K562 (cell line): ENCODE measurements around the gene MARS1. TPM values are rescaled to one million over a fixed set of nuclear protein-coding genes. Genes with fewer than 3 reads are reported as not detected.

Source experiments
- ATF7 ChIP-seq: fragments of 450-650 bp; IDR thresholded peaks from 2 replicates; pipeline ENCODE4 v1.7.1; 2014; ENCODE audit warnings: mild to moderate bottlenecking, moderate library complexity
- BCOR ChIP-seq: fragments of 450-650 bp; IDR thresholded peaks from 2 replicates; pipeline ENCODE4 v1.6.1; 2016
- C11orf30 ChIP-seq: fragments of 450-650 bp; IDR thresholded peaks from 2 replicates; pipeline ENCODE4 v1.6.1; 2016; ENCODE audit warnings: low read depth, mild to moderate bottlenecking
- CREBBP ChIP-seq: IDR thresholded peaks from one replicate; pipeline ENCODE4 v1.6.1; 2012; ENCODE audit warnings: low read depth, mild to moderate bottlenecking, control low read depth, inconsistent platforms, low read length
- ERF ChIP-seq: fragments of 450-650 bp; formaldehyde crosslinking; IDR thresholded peaks from 2 replicates; pipeline ENCODE4 v1.4.0; 2020; ENCODE audit warnings: mild to moderate bottlenecking, mixed read lengths
- FOS ChIP-seq: IDR thresholded peaks from 3 replicates; pipeline ENCODE4 v1.6.1; 2011; ENCODE audit not compliant: insufficient read length; ENCODE audit errors: extremely low read depth
- FOXK1 ChIP-seq: sonication (generic); formaldehyde crosslinking; IDR thresholded peaks from 2 replicates; pipeline ENCODE4 v1.8.0; 2022; ENCODE audit warnings: missing genetic modification reagents, mild to moderate bottlenecking, borderline replicate concordance
- FOXP1 ChIP-seq: sonication (generic); formaldehyde crosslinking; IDR thresholded peaks from 2 replicates; pipeline ENCODE4 v1.8.0; 2022; ENCODE audit warnings: mild to moderate bottlenecking, missing genetic modification reagents
- MCM7 ChIP-seq, 2 experiments: fragments of 450-650 bp; IDR thresholded peaks; 2 replicates each; pipeline ENCODE4 v1.6.1; 2016 to 2018
- PML ChIP-seq: IDR thresholded peaks from 2 replicates; pipeline ENCODE4 v1.6.1; 2012; ENCODE audit warnings: low read length, inconsistent platforms
- SMAD1 ChIP-seq: fragments of 150-350 bp; IDR thresholded peaks from 2 replicates; pipeline ENCODE4 v1.6.1; 2014; ENCODE audit warnings: low read length, low read depth; ENCODE audit not compliant: partially characterized antibody
- SRSF3 ChIP-seq: fragments of 200-400 bp; formaldehyde crosslinking; IDR thresholded peaks from 2 replicates; pipeline ENCODE4 v1.6.1; 2016; ENCODE audit warnings: mild to moderate bottlenecking, low read length, moderate library complexity; ENCODE audit not compliant: insufficient read depth
- TAF7 ChIP-seq: fragments of 450-650 bp; IDR thresholded peaks from 2 replicates; pipeline ENCODE4 v1.6.1; 2016; ENCODE audit warnings: missing genetic modification characterization, missing compliant biosample characterization
- THRAP3 ChIP-seq: fragments of 450-650 bp; IDR thresholded peaks from 2 replicates; pipeline ENCODE4 v1.6.1; 2016; ENCODE audit warnings: mild to moderate bottlenecking, inconsistent platforms, borderline replicate concordance
- YY1 ChIP-seq, 3 experiments: IDR thresholded peaks; 2 replicates each; pipeline ENCODE4 v1.6.1; 2011; ENCODE audit warnings: low read length in 2 of 3, mild to moderate bottlenecking in 2 of 3, moderate library complexity in 2 of 3, borderline replicate concordance in 1 of 3, control low read depth in 1 of 3, low read depth in 1 of 3; ENCODE audit not compliant: insufficient read depth in 3 of 3, insufficient replicate concordance in 2 of 3, control insufficient read depth in 1 of 3, insufficient read length in 1 of 3; ENCODE audit errors: extremely low read depth in 1 of 3
- ZNF124 ChIP-seq: sonication (generic); formaldehyde crosslinking; IDR thresholded peaks from 2 replicates; pipeline ENCODE4 v1.8.1; 2022; ENCODE audit warnings: missing genetic modification reagents
- ZNF444 ChIP-seq: fragments of 250-450 bp; sonication (Bioruptor Pico); IDR thresholded peaks from 2 replicates; pipeline ENCODE4 v1.4.0; 2020; ENCODE audit warnings: mild to moderate bottlenecking, moderate library complexity
- polyA plus RNA-seq, 8 experiments: library from polyadenylated mRNA; depleted of rRNA in 4 of 8; stranded (reverse) in 5 of 8; unstranded in 3 of 8; fragments of >200 nt; fragmentation: Nextera tagmentation in 2 of 8; fragmentation: Illumina TruSeq in 1 of 8; extraction: Ambion mirVana in 2 of 8; extraction: Trizol in 1 of 8; gene quantifications; 2 replicates each; pipeline versions ENCODE4 v1.2.1 to v1.2.3, GENCODE V29; 2011 to 2014; ENCODE audit warnings: inconsistent platforms in 1 of 8, missing spikeins in 1 of 8
- total RNA-seq, 7 experiments: library from RNA; depleted of rRNA in 6 of 7; stranded (reverse); fragments of >200 nt in 6 of 7; fragmentation: Illumina TruSeq in 2 of 7; extraction: Trizol in 2 of 7; gene quantifications; 2 replicates each; pipeline versions ENCODE4 v1.2.1 to v1.2.3, GENCODE V29; 2011 to 2021; ENCODE audit warnings: low replicate concordance in 1 of 7
- TF ChIP-seq, protein P1 (sequence below): sonication (generic); formaldehyde crosslinking; IDR thresholded peaks from 2 replicates; pipeline ENCODE4 v1.8.0; 2022; ENCODE audit warnings: mild to moderate bottlenecking, missing genetic modification reagents
- TF ChIP-seq, protein P2 (sequence below): sonication (generic); formaldehyde crosslinking; IDR thresholded peaks from 2 replicates; pipeline ENCODE4 v1.9.0; 2022; ENCODE audit warnings: mild to moderate bottlenecking, missing genetic modification reagents
- TF ChIP-seq, protein P3 (sequence below): fragments of 250-450 bp; sonication (Bioruptor Pico); IDR thresholded peaks from 2 replicates; pipeline ENCODE4 v1.8.0; 2021; ENCODE audit warnings: moderate library complexity, mild to moderate bottlenecking, inconsistent platforms
- TF ChIP-seq, protein P4 (sequence below): sonication (generic); formaldehyde crosslinking; IDR thresholded peaks from 2 replicates; pipeline ENCODE4 v1.8.0; 2022; ENCODE audit warnings: mild to moderate bottlenecking, missing genetic modification reagents

MARS1 gene
- total and polyA plus RNA-seq, 9 of the 15 experiments (the other 6 are each of a cell fraction or from before 2014, with no cell fraction given) = 117 to 382 (median 220) TPM

DNA sequence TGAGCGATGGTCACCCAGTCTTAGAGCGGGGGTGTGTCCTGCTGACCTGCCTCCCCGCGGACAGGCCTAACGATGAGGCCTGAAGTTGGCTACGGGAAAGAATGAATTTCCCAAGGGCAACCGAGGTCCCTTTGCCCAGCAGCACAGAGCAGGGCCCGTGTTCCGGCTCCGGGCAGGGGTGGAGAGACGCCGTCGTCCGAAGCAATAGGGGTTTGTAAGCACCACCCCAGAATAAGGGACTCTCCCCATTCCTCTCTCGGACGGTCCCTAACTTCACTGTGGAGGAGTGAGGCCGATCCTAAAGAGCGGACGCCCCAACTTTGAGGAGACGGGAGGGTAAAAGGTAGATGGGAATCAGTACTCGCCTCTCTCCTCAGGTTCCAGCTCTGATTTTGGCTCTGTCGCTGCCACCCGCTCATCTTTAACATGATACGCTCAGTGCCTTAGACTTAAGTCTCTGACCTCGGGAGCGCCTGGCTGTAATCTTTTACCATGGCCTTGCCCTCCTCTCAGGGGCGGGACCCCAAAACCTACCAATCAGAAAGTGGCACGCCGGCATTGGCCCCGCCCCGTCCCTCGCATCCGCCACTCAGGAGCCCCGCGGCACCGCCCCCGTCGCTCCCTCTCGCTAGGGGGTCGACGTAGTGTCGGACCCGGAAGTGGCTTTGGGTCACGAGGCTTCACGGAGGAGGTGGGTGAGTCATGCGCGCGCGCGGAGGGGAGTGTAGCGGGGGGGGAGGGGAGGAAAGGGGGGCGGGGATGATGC is 32.4 kb downstream of the MARS1 start, which contains the start of gene DDIT3 (continued):
- TF ChIP-seq, protein P1, sequence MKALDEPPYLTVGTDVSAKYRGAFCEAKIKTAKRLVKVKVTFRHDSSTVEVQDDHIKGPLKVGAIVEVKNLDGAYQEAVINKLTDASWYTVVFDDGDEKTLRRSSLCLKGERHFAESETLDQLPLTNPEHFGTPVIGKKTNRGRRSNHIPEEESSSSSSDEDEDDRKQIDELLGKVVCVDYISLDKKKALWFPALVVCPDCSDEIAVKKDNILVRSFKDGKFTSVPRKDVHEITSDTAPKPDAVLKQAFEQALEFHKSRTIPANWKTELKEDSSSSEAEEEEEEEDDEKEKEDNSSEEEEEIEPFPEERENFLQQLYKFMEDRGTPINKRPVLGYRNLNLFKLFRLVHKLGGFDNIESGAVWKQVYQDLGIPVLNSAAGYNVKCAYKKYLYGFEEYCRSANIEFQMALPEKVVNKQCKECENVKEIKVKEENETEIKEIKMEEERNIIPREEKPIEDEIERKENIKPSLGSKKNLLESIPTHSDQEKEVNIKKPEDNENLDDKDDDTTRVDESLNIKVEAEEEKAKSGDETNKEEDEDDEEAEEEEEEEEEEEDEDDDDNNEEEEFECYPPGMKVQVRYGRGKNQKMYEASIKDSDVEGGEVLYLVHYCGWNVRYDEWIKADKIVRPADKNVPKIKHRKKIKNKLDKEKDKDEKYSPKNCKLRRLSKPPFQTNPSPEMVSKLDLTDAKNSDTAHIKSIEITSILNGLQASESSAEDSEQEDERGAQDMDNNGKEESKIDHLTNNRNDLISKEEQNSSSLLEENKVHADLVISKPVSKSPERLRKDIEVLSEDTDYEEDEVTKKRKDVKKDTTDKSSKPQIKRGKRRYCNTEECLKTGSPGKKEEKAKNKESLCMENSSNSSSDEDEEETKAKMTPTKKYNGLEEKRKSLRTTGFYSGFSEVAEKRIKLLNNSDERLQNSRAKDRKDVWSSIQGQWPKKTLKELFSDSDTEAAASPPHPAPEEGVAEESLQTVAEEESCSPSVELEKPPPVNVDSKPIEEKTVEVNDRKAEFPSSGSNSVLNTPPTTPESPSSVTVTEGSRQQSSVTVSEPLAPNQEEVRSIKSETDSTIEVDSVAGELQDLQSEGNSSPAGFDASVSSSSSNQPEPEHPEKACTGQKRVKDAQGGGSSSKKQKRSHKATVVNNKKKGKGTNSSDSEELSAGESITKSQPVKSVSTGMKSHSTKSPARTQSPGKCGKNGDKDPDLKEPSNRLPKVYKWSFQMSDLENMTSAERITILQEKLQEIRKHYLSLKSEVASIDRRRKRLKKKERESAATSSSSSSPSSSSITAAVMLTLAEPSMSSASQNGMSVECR (CRISPR knock-in tag) = peak; percentile 96
- TF ChIP-seq PML (peak; percentile 92), C11orf30 (no peak), ZNF444 (peak; percentile 23; the same call in 1 of the 2 replicates), TAF7 (tag) (peak; percentile 96), ERF (peak; percentile 83; the same call in 1 of the 2 replicates), MCM7 (IDR thresholded peaks at IDR 0.05) (no peak), SRSF3 (0 out of 2 replicates have a peak, but pooled peaks have one; percentile 73), SMAD1 (peak; percentile 98), BCOR (no peak), THRAP3 (peak; percentile 68; the same call in 1 of the 2 replicates), ZNF124 (CRISPR knock-in tag) (no peak), FOS (peak; percentile 79), FOXK1 (CRISPR knock-in tag) (no peak), CREBBP (no peak), ATF7 (peak; percentile 85), FOXP1 (CRISPR knock-in tag) (peak; percentile 75; the same call in 1 of the 2 replicates), YY1 (IDR thresholded peaks at IDR 0.05; ENCODE audit: borderline replicate concordance in 1 of 3, control insufficient read depth in 1 of 3, extremely low read depth in 1 of 3, insufficient read depth in 3 of 3, insufficient read length in 1 of 3, insufficient replicate concordance in 2 of 3, low read depth in 1 of 3, low read length in 2 of 3) (peak in 2 of 3 experiments; percentile 30 to 76)
- TF ChIP-seq, protein P2, sequence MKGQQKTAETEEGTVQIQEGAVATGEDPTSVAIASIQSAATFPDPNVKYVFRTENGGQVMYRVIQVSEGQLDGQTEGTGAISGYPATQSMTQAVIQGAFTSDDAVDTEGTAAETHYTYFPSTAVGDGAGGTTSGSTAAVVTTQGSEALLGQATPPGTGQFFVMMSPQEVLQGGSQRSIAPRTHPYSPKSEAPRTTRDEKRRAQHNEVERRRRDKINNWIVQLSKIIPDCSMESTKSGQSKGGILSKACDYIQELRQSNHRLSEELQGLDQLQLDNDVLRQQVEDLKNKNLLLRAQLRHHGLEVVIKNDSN = peak; percentile 85
- TF ChIP-seq, protein P3, sequence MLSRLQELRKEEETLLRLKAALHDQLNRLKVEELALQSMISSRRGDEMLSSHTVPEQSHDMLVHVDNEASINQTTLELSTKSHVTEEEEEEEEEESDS = no peak
- TF ChIP-seq, protein P4, sequence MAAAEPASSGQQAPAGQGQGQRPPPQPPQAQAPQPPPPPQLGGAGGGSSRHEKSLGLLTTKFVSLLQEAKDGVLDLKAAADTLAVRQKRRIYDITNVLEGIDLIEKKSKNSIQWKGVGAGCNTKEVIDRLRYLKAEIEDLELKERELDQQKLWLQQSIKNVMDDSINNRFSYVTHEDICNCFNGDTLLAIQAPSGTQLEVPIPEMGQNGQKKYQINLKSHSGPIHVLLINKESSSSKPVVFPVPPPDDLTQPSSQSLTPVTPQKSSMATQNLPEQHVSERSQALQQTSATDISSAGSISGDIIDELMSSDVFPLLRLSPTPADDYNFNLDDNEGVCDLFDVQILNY (CRISPR knock-in tag) = no peak
